Measurements from ENCODE around the gene EFCAB8. TPM values are rescaled to one million over a fixed set of nuclear protein-coding genes. Genes with fewer than 3 reads are reported as not detected.

The EFCAB8 gene
- total RNA-seq, 2 donors from 2014 or later: 0.26 TPM; not detected in 1

- no peak for DNase-seq
- ATAC-seq: no peak
- intact Hi-C loops (cut with DNase I): no loop called here
- Histone ChIP-seq H3K27ac (no peak overlapping the region), H3K36me3 (replicated peaks in 1 of 2; ENCODE audit: insufficient read depth in 1 of 2, low read depth in 2 of 2) (no peaks in the 10 kb centered on the region), H3K9me3 (no peaks in the 10 kb centered on the region), H3K4me1 (no peaks in the 10 kb centered on the region), H3K4me3 (no peak overlapping the region), H3K27me3 (no peaks in the 10 kb centered on the region)
- TF ChIP-seq CTCF (IDR thresholded peaks at IDR 0.05): no peak
- TF ChIP-seq POLR2A (IDR thresholded peaks at IDR 0.05): no peak
- WGBS, 2 donors: 71 to 81% methylated on average over 12 of the region's 12 CpGs
Measured at GRCh38 chr20:32983459-32984112, 124.9 kb downstream of the EFCAB8 start.

GRCh38 chr20:32984196-32984595 lies 125.5 kb downstream of the EFCAB8 start:
- intact Hi-C loops (cut with DNase I): no loop called here
- TF ChIP-seq CTCF (IDR thresholded peaks at IDR 0.05) (no peak), POLR2A (IDR thresholded peaks at IDR 0.05) (no peak)
- ATAC-seq: no peak
- Histone ChIP-seq H3K4me1 (no peaks in the 10 kb centered on the region), H3K4me3 (no peak overlapping the region), H3K27me3 (no peaks in the 10 kb centered on the region), H3K9me3 (no peaks in the 10 kb centered on the region), H3K27ac (no peak overlapping the region), H3K36me3 (replicated peaks in 1 of 2; ENCODE audit: insufficient read depth in 1 of 2, low read depth in 2 of 2) (no peaks in the 10 kb centered on the region)
- DNase-seq: no peak
- 70 to 71% methylated on average over 7 of the region's 7 CpGs for WGBS, 2 donors

GRCh38 chr20:32984631-32985354 lies 126.1 kb downstream of the EFCAB8 start:
- no peaks in the 10 kb centered on the region for H3K9me3 ChIP-seq
- H3K4me3 ChIP-seq: no peak overlapping the region
- intact Hi-C loops (cut with DNase I): no loop called here
- TF ChIP-seq POLR2A (IDR thresholded peaks at IDR 0.05) (no peak), CTCF (IDR thresholded peaks at IDR 0.05) (no peak)
- no peaks in the 10 kb centered on the region for H3K27me3 ChIP-seq
- no peaks in the 10 kb centered on the region for H3K36me3 ChIP-seq (replicated peaks in 1 of 2; ENCODE audit: insufficient read depth in 1 of 2, low read depth in 2 of 2)
- ATAC-seq (no peak), DNase-seq (no peak)
- WGBS, 2 donors: 67 to 69% methylated on average over 7 to 9 of the region's 9 CpGs
- no peak overlapping the region for H3K27ac ChIP-seq
- H3K4me1 ChIP-seq: no peaks in the 10 kb centered on the region

DNA sequence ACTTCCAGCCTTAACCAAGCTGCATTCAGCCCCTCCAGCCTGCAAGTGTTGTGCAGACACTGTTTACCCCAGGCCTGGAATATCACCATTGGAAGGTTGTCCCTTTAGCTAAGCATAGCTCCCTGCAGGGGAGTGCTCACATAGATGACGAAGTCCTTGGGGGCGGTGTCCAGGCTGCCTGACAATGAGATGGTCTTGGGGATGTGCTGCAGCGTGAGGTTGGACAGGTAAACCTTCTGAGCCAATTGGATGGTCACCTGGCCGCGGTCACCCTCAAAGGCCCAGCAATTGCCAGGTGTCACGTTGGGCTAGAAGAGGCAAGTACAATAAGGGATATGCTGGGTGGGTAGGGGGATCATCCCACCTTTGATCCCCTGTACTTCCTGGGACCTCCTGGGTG lies 126.9 kb downstream of the EFCAB8 start:
- 68% methylated on average over 6 of the region's 6 CpGs for WGBS, 2 donors
- no peak overlapping the region for H3K4me3 ChIP-seq

More for the DNA sequence above, 126.9 kb downstream of the EFCAB8 start:
- ATAC-seq: no peak
- Histone ChIP-seq H3K27ac (no peak overlapping the region), H3K4me1 (no peaks in the 10 kb centered on the region), H3K27me3 (no peaks in the 10 kb centered on the region), H3K36me3 (replicated peaks in 1 of 2; ENCODE audit: insufficient read depth in 1 of 2, low read depth in 2 of 2) (no peaks in the 10 kb centered on the region), H3K9me3 (no peaks in the 10 kb centered on the region)
- intact Hi-C loops (cut with DNase I): no loop called here
- DNase-seq: no peak
- TF ChIP-seq CTCF (IDR thresholded peaks at IDR 0.05) (no peak), POLR2A (IDR thresholded peaks at IDR 0.05) (no peak)

Data from body of pancreas (tissue), 4 donors.